ENCODE data around the gene DOCK10.

The DOCK10 gene

DNA sequence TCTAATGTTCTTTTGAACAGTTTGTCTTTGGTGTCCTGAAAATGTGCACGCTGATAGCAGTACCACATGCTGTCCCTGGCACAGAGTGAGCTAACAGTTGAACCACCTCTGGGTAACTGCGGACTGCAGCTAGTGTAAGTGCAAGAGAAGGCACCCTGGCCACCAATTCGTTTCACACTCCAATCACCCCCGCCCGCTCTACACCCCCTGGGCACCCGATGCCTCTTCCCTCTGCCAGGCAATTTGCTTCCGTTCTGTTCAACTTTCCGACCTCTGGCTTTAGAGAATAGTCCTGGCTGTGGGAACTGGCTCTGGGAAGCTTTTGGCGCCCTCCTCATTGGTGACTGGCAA, 1.4 kb downstream of the DOCK10 start:
- DNase-seq: no peak

DNA sequence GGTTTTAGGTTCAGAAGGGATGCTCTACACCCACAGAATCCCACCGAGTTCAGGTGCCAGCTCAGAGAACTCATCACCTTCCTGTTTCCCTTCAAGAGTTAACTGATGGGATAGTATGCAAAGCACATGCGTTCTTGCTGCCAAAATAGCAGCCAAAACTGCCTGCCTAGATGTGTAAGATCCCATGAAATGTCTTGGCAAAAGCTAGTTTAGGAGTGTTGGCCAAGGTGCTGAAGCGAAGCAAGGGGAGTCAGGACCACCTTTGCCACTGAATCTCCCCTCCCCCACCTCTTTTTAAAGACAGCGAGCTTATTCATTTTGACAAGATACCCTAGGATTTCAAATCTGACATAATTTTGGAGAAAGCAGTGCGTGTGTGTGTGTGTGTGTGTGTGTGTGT, 2.1 kb downstream of the DOCK10 start:
- DNase-seq: no peak

DNA sequence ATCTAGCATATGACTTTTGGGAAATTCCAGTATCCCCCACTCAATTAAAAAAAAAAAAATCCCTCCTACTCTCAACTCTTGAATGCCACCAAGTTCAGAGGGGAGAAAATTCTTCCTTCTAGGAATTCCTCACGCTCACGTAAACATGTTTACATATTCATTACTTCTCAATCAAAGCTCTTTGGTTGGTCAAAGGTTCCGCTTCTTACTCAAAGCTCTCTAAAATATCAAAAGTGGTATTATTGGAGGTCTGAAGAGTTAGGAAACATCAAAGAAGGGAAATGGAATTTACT, 4.1 kb downstream of the DOCK10 start:
- no peak for DNase-seq

DNA sequence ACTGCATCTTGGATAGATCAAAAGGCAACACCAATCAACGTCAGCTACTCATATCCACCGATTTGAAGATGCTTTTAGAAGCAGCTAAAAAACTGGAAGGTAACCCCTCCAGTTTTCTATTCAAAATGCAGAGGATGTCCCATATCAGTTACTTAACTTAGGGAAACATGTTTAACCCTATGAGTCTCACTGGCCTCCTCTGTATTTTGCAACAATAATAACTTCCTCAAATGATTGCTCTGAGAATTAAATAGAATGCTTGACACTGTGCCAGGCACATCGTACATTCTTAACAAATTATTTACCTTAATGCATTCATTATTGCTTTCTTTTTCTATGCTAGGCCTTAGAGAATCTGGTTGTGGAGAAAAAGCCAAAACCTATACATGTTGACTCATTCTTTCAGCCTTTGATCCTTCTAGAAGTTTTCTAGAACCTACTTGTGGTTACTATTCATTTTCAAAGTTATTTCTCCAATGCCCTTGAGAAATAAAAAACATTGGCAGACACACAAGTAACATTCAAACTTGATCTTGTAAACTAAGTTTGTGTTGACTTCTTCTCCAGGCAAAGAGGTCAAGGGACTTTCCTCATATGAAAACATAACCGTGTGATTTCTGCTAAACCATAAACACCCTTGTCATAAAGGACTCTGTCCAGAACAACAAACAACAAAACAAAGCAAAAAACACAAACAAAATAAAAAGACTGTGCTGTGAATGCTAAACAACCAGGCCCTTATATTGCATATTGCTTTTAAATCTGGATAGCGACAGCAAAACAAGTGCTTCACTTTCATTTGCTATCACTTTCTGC, 4.6 kb downstream of the DOCK10 start:
- no peak for DNase-seq

DNA sequence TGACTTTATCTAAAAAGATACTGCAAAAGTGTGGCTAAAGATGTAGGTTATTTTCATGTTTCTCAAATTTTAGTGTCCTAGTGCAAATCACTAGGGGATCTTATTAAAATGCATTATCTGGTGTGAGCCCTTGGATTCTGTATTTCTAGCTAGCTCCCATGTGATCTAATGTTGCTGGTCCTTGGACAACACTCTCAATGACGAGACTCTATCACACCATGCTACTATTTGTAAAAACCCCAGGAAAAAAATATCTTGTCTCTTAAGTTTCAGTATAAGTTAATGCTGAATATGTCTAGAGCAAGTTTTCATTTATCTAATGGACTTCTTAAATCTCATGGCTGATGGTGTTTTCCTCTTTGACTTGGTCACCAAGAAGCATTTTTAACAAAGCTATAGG, 5.8 kb downstream of the DOCK10 start:
- no peak for DNase-seq

DNA sequence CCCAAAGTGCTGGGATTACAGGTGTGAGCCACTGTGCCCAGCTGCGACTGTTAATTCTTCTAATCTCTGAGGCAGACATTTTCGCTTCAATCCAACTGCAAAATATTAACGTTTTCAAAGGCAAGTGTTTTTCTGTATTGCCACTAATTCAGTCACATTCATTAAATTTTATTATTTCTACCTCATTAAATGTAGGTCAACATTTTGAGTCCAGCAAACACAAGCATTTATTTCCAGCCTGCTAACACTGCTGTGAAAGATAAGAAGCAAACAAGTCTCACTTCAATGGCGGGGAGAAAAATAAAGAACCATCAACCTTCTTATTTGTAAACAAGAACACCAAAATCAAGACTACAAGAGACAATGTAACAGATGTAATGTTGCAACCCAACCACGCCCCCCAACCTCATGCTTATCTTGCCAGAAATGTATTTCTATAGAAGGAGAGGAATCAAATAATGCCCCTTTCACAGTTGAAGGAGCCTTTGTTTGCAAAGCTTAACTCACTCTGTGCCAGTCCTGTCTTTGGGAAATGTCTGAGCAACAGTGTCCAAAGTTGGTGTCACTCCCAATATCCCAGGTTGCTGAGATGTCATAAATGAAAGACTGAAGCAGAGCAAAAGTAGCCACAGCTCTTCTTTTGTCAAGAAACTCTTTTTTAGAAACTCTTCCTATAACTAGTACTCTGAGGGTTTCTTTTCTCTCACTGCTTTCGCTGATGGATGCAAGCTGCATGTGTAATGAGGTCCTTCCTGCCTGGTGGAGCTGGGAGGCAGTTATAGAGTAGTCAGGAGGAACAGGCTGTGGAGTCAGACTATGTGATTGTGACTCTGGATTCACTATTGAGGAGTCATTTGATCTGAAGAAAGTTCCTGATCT, 8.6 kb downstream of the DOCK10 start:
- no peak for DNase-seq

GRCh38 chr2:225032246-225032645, 10.0 kb downstream of the DOCK10 start:
- no peak for DNase-seq

GRCh38 chr2:225031599-225031998, 10.7 kb downstream of the DOCK10 start:
- no peak for DNase-seq

DNA sequence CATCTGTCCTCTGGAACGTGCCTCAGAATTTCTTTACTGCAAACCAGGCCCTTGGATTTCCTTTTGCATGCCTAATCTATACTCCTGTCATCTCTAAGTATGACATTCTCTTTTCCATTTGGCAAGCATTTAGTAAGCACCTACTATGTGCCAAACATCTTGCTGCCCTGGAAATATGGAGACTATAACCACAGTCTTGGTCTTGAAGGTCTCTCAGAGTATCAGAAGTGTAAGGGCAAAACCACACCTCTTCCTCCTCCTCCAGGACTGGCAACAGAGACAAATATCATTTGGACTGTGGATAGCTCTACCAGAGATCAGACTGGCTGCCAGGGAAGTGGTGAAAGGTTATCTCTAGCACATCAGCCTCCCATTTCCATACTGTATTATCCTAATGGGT, 11.4 kb downstream of the DOCK10 start:
- DNase-seq: no peak

DNA sequence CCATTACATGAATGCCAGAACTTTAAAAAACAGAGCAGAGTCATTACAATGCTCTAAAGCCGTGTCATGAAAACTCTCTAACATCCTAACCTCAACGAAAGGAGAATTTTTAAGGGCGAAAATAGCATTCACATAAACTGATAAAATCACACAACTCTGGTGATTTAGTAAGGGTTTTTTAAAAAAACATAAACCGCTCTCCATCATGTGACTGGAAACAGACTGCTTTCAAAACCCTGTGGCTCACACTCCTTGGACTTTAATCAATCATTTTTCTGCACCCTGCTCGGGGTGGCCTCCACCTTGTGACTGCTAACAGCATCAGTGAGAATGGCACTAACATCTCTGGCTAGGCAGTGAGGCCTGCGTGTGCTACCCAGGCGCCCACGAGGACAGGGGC, 12.1 kb downstream of the DOCK10 start:
- DNase-seq: no peak

DNA sequence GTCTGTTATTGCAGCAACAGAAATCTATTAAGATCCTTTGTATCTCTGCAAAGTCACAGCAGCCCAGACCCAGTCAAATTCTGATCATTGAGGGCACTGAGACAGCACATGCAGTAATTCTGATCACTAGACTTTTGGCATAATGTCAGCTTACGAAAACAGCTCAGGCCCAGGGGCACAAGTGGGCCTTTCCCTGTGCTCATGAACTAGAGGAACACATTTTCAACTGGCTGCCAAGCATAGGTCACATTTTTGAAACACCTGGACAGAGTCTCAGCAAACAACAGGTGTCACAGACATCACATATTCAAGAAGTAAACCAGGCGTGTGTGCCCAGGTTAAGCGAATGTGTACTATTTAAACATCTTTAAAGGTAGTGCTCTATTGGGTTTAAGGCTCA, 13.7 kb downstream of the DOCK10 start:
- no peak for DNase-seq

DNA sequence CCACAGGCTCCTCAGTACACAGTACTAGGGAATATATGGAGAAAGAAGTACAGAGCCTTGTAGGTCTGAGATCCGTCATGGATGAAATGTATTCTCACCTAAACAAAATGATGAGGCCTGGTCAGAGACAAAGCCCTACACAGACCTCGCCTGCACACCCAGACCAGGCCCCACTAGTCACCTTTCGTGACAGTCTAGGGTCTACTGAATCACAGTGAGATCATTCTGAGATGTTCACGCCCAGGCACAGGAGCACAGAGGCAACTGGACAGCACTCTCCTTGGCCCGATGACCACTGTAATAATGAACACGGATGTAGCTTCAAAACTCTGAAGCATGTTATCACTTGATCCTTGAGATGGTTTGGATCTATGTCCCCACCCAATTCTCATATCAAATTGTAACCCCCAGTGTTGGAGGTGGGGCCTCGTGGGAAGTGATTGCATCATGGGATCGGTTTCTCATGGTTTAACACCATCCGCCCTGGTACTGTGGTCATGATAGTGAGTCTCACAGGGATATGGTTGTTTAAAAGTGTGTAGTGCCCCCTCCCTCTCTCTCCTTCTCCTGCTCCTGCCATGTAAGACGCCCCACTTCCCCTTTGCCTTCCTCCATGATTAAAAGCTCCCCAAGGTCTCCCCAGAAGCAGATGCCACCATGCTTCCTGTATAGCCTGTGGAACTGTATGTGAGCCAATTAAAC, 15.1 kb downstream of the DOCK10 start:
- DNase-seq: no peak

DNA sequence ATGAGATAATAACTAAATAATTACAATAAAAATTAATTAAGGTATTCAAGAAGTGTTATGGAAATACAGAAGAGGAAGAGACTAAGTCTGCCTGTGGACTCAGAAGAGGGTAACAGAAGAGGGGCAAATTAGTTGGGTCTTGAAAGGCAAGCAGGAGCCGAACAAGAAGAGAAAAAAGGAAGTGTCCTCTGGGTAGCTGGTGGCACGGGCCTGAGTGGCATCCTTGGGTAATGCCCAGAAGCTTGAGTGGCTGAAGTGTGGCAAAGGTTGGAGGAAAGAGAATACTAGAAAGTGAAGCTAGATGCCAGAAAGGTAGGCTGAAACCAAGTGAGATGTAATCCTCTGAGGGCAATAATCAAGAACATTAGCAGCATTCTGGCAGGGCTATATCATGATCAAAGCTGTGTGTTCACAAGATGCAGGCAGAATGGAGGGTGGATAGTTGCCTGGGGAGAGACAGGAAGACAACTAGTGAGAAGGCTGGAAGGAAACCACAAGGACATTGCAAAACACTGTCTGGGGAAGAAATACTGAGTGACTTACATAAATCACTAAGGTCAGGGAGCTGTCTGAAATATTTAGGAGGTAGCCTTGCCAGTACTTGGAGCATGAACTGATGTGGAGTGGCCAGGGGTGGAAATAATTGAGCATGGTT, 16.2 kb downstream of the DOCK10 start:
- DNase-seq: no peak

DNA sequence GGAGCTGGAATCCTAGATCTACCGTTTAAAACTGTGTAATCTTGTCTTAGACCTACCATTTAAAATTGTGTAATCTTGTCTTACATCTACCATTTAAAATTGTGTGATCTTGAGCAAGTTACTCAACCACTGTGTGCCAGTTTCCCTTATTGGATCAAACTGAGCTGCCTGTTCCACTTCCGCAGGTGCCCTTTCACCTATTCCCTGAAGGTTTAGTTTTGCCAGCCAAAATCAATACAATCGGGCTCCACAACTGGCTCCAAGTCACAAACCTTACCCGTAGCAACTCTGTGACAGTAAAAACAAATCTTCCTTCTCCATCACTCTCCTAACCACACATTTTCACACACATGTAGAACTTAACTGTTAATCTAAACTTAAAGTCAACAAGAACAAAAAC, 20.1 kb downstream of the DOCK10 start:
- no peak for DNase-seq

DNA sequence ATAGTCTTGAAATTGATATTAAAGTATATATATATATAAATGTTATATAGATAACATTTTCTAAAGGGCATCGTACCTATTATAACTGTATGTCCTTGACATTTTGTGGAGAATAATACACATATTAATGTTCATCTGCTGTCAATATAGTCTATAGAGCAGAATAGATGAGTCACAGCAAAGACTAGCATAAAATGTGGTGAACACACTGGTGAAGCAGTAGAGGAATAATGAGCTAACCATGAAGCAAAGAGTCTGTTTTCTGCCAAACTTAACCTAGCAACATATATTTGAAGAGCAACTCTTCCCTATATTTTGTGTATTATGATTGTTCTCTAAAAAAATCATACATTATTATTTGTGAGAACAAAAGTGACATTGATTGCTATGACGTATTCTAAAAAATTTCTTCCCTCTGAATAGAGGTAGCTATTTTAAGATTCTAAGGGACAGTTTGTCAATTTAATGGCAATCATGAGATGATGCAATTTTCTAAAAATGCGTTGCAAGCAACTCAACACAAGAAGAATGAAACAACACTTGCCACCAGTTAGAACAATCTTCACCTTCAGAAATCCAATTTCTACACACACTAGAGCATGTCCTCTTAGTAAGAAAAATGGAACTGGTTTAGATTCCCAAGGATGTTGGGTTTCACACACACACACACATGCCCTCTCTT, 22.0 kb downstream of the DOCK10 start:
- no peak for DNase-seq

DNA sequence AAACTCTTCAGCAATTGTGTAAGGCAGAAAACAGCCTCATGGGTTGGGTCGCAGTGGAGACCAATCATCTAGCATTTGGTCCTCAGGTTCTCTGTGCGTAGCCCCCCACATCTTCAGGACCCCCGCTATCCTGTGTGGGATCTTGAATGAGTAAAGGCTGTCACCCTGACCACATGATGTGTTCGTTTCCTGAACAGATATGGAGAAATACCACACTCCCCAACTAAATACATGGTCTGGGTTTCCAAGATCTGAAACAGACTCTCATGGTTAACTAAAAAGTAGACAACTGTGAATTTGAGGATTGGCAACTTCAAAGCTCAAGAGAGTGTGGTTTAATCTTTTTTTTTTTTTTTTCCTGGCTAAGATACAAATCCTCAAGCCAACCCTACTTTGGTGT, 23.2 kb downstream of the DOCK10 start:
- DNase-seq: no peak

DNA sequence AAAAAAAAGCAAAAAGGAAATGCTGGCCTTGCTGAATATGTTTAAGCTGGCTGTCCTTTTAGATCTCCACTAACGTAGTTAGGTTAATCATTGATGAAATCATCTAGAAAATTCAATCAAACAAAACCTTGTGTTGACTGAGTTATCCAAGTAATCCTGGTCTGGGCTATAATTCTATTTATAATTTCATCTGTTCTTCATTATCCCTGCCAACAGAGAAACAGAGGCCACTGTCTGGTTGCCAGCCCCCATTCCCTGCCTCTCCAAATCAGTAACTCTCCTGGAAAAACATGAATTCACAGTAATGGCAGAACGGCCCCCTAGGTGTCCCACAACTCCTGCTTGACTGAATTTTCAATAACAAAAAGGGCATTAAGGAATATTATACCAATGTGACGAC, 24.6 kb downstream of the DOCK10 start:
- no peak for DNase-seq

- no peak for DNase-seq
Observed at GRCh38 chr2:225017098-225017685, 25.1 kb downstream of the DOCK10 start.

- DNase-seq: peak; percentile 46
Observed at GRCh38 chr2:225013425-225014365, 28.6 kb downstream of the DOCK10 start.

GRCh38 chr2:225011585-225011984, 30.7 kb downstream of the DOCK10 start:
- no peak for DNase-seq

DNA sequence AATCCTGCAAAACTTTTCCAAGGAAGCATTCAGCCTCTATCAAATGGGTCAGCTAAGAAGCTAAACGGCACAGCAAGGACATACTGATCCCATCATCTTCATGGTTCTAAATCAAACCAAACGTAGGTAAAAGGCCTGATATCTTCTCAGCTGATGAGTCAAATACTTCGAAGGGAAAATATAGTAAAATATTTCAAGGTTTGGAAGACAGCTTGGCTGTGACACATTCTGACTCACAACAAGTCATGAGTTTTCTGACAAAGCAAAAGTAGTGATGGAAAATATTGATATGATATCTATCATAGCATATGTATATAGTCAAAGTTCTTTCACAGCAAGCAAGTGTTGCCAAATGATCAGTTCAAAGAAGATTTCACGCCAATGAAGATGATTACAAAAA, 31.5 kb downstream of the DOCK10 start:
- no peak for DNase-seq
